Esophagus squamous epithelium (tissue), 5 donors: ENCODE results near the gene HGF. TPM values are rescaled to one million over a fixed set of nuclear protein-coding genes. Genes with fewer than 3 reads are reported as not detected.

Experiments used
- DNase-seq: peaks from one replicate; lab custom pipeline; 2025; lab: John Stamatoyannopoulos, UW
- H3K27ac ChIP-seq, 4 donors: fragments of 200-600 bp; sonication (generic); one replicate each; pipeline ENCODE4 v1.5.1; 2016 to 2019; ENCODE audit warnings: mild to moderate bottlenecking in 1 of 4
- H3K27me3 ChIP-seq, 4 donors: fragments of 200-600 bp; sonication (generic); 1 replicate in 3 of 4; 2 replicates in 1 of 4; pipeline versions ENCODE4 v1.5.1 to v1.6.0; 2017 to 2021; ENCODE audit warnings: antibody characterized with exemption in 1 of 4
- H3K36me3 ChIP-seq, 3 donors: fragments of 200-600 bp; sonication (generic); one replicate each; pipeline ENCODE4 v1.5.1; 2016 to 2019
- H3K4me1 ChIP-seq, 3 donors: fragments of 200-600 bp; sonication (generic); one replicate each; pipeline ENCODE4 v1.5.1; 2017 to 2019
- H3K4me3 ChIP-seq, 4 donors: fragments of 200-600 bp; sonication (generic); 1 replicate in 3 of 4; 2 replicates in 1 of 4; pipeline ENCODE4 v1.5.1; 2016 to 2019; ENCODE audit warnings: mild to moderate bottlenecking in 2 of 4, moderate library complexity in 1 of 4
- H3K9me3 ChIP-seq, 3 donors: fragments of 200-600 bp; sonication (generic); one replicate each; pipeline ENCODE4 v1.5.1; 2016 to 2019
- CTCF ChIP-seq, 6 experiments: fragments of 450-650 bp in 4 of 6; fragments of 200-600 bp in 2 of 6; sonication (generic) in 2 of 6; IDR thresholded peaks; one replicate each; pipeline ENCODE4 v1.5.1; 2016 to 2019; ENCODE audit warnings: antibody characterized with exemption in 6 of 6, mild to moderate bottlenecking in 4 of 6, moderate library complexity in 4 of 6
- POLR2A ChIP-seq, 4 donors: fragments of 450-650 bp; IDR thresholded peaks; one replicate each; pipeline ENCODE4 v1.6.1; 2017; ENCODE audit warnings: antibody characterized with exemption in 4 of 4, mild to moderate bottlenecking in 4 of 4, moderate library complexity in 3 of 4
- WGBS, 2 donors: methylation state at CpG; one replicate each; pipeline ENCODE4 v1.1.5; 2018; 5-methylcytosine and 5-hydroxymethylcytosine counted together
- intact Hi-C: fragments of 100-400 bp; cut with DNase I; formaldehyde crosslinking; loops from one replicate; pipeline ENCODE4 v1.15.0; 2022
- total RNA-seq, 4 donors: library from RNA; depleted of rRNA; stranded (reverse); fragments of >200 nt; gene quantifications; one replicate each; pipeline ENCODE4 v1.1.0, GENCODE V29; 2016
- donor health status: DM: yes; HTN: yes; CAD: no.

The HGF gene
- total RNA-seq, 4 donors from 2014 or later: 0.30 to 4.4 (median 0.95) TPM

- intact Hi-C loops: no loop called here
- no peaks in the 10 kb centered on the region for H3K27me3 ChIP-seq
- no peak overlapping the region for H3K27ac ChIP-seq
- no peak for DNase-seq
- H3K9me3 ChIP-seq: no peaks in the 10 kb centered on the region
- H3K4me1 ChIP-seq: no peaks in the 10 kb centered on the region
- 46 to 64% methylated on average over 2 of the region's 2 CpGs for WGBS, 2 donors
- no peak overlapping the region for H3K4me3 ChIP-seq
- no peak for TF ChIP-seq POLR2A (IDR thresholded peaks at IDR 0.05)
- TF ChIP-seq CTCF (IDR thresholded peaks at IDR 0.05): no peak
- no peaks in the 10 kb centered on the region for H3K36me3 ChIP-seq
These were observed 20.3 kb upstream of the HGF start for GRCh38 chr7:81790120-81790500.

- H3K27ac ChIP-seq: no peak overlapping the region
- no peak overlapping the region for H3K4me3 ChIP-seq
- H3K27me3 ChIP-seq: no peaks in the 10 kb centered on the region
- H3K4me1 ChIP-seq: no peaks in the 10 kb centered on the region
- 90 to 100% methylated on average over 1 of the region's 1 CpG for WGBS, 2 donors
- H3K9me3 ChIP-seq: no peaks in the 10 kb centered on the region
- H3K36me3 ChIP-seq: no peaks in the 10 kb centered on the region
- no peak for DNase-seq
- intact Hi-C loops: no loop called here
- TF ChIP-seq CTCF (IDR thresholded peaks at IDR 0.05): no peak
- no peak for TF ChIP-seq POLR2A (IDR thresholded peaks at IDR 0.05)
These were observed 19.7 kb upstream of the HGF start for GRCh38 chr7:81789406-81790119.

- Histone ChIP-seq H3K4me3 (no peak overlapping the region), H3K36me3 (no peaks in the 10 kb centered on the region), H3K9me3 (no peaks in the 10 kb centered on the region), H3K27me3 (no peaks in the 10 kb centered on the region), H3K4me1 (no peaks in the 10 kb centered on the region), H3K27ac (no peak overlapping the region)
- no peak for DNase-seq
- WGBS, 2 donors: 60 to 64% methylated on average over 8 of the region's 8 CpGs
- TF ChIP-seq POLR2A (IDR thresholded peaks at IDR 0.05) (no peak), CTCF (IDR thresholded peaks at IDR 0.05) (no peak)
- intact Hi-C loops: no loop called here
These were observed 18.4 kb upstream of the HGF start for GRCh38 chr7:81788246-81788645.

GRCh38 chr7:81783818-81784217, 14.0 kb upstream of the HGF start:
- no peak for TF ChIP-seq POLR2A (IDR thresholded peaks at IDR 0.05)
- TF ChIP-seq CTCF (IDR thresholded peaks at IDR 0.05): no peak
- no peak overlapping the region for H3K4me3 ChIP-seq
- no peak for DNase-seq
- no peaks in the 10 kb centered on the region for H3K27me3 ChIP-seq
- no peaks in the 10 kb centered on the region for H3K9me3 ChIP-seq
- H3K4me1 ChIP-seq: no peaks in the 10 kb centered on the region
- intact Hi-C loops: no loop called here
- H3K36me3 ChIP-seq: no peaks in the 10 kb centered on the region
- H3K27ac ChIP-seq: no peak overlapping the region

- no peak overlapping the region for H3K27ac ChIP-seq
- intact Hi-C loops: no loop called here
- 59% methylated on average over 2 of the region's 2 CpGs for whole genome bisulfite sequencing, 2 donors
These were observed 11.3 kb upstream of the HGF start for GRCh38 chr7:81780914-81781693.

More at GRCh38 chr7:81780914-81781693, 11.3 kb upstream of the HGF start:
- Histone ChIP-seq H3K4me1 (no peaks in the 10 kb centered on the region), H3K27me3 (no peaks in the 10 kb centered on the region), H3K4me3 (no peak overlapping the region), H3K36me3 (no peaks in the 10 kb centered on the region), H3K9me3 (no peaks in the 10 kb centered on the region)
- no peak for TF ChIP-seq POLR2A (IDR thresholded peaks at IDR 0.05)
- no peak for TF ChIP-seq CTCF (IDR thresholded peaks at IDR 0.05)
- DNase-seq: no peak
